Measurements from ENCODE around the gene SLC2A14.
"Not testable (repeated sequence)": the region's sequence is repeated elsewhere in the genome, so short reads cannot be mapped to it uniquely, and the experiment has no call there.

The SLC2A14 gene

DNA sequence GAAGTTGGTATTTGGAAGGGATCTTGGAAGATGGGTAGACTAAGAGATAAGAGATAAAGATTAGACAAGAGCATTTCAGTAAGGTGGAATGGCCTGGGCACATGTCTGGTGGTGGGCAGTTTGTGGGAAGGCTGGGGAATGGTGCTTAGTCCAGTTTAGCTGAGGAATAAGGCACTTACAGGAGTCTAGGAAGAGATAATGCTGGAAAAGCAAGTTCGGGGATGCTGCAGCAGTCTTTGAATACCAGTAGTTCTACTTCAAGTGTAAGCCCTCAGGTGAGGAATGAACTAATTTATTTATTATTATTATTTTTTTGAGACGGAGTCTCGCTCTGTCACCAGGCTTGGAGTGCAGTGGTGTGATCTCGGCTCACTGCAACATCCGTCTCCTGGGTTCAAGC, 22.6 kb downstream of the SLC2A14 start:
- not testable (repeated sequence) for H3K4me1 ChIP-seq (ENCODE audit: control insufficient read depth in 1 of 2, insufficient read depth in 2 of 2, low read length in 2 of 2)

DNA sequence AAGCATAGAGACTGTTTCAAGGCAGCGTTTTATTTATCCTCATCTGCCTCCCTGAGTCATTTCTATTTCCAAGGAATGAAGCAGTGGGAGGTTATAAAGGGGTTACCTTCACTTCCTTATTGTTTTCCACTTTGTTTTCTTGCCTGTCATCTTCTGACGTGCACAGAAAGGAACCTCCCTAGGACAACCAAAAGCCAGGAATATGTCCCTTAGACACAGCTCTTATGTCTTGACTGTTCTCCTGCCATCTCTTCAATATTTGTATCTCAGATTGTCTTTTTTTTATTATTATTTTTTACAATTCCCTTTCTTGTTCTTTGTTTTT, 24.7 kb downstream of the SLC2A14 start:
- not testable (repeated sequence) for H3K9me3 ChIP-seq (ENCODE audit: control insufficient read depth in 1 of 2, low read length in 2 of 2); H3K4me1 ChIP-seq (ENCODE audit: control insufficient read depth in 1 of 2, insufficient read depth in 2 of 2, low read length in 2 of 2); H3K27ac ChIP-seq (ENCODE audit: low read depth, low read length); H3K4me3 ChIP-seq (ENCODE audit: low read depth in 1 of 2, low read length in 2 of 2); H3K9ac ChIP-seq (ENCODE audit: low read depth in 1 of 2, low read length in 2 of 2); H3K36me3 ChIP-seq (ENCODE audit: control insufficient read depth in 1 of 2, insufficient read depth in 2 of 2, low read length in 2 of 2); H3K27me3 ChIP-seq (ENCODE audit: control insufficient read depth in 1 of 2, insufficient read depth in 2 of 2, low read length in 2 of 2)

More for the DNA sequence above, 22.6 kb downstream of the SLC2A14 start:
- H3K27me3 ChIP-seq (ENCODE audit: control insufficient read depth in 1 of 2, insufficient read depth in 2 of 2, low read length in 2 of 2); H3K9me3 ChIP-seq (ENCODE audit: control insufficient read depth in 1 of 2, low read length in 2 of 2); H3K9ac ChIP-seq (ENCODE audit: low read depth in 1 of 2, low read length in 2 of 2); H3K4me3 ChIP-seq (ENCODE audit: low read depth in 1 of 2, low read length in 2 of 2); H3K36me3 ChIP-seq (ENCODE audit: control insufficient read depth in 1 of 2, insufficient read depth in 2 of 2, low read length in 2 of 2); H3K27ac ChIP-seq (ENCODE audit: low read depth, low read length): not testable (repeated sequence)

DNA sequence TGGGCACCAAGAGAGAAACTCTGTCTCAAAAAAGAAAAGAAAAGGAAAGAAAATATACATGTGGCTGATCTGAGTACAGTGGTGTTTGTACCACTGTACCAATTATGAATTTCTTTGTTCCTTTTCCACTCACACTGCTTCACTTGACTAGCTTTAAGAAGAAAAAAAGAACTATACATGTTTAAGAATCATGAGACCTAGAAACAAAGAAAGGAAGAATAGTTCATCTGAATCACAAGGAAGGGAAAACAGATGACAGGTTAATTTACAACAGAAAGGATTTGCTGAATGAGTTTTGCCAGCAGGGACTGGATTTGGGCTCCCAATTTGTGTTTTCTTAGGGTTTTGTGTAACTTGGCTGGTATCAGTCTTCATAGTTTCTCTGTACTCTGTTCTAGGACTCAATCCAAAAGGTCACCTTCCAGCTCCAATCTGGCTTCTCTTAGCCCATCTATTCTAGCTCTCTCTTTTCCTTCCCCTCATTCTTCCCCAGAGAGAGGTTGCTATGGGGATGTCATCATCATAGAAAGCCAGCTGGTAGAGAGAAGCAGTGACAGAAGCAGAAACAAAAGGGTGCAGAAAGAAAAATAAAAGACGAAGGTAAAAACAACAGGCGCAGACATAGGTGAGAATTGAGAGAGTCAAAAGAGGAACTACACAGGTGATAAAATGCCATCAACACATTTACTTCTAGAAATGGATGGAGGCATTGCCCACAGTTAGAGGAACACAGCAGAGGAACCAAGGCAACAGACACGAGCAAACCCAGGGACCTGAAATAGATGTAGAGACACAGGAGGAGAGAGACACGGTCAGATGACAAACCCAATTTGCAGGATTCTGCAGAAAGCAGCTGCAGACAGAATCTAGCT, 25.3 kb downstream of the SLC2A14 start:
- not testable (repeated sequence) for H3K9ac ChIP-seq (ENCODE audit: low read depth in 1 of 2, low read length in 2 of 2); H3K4me3 ChIP-seq (ENCODE audit: low read depth in 1 of 2, low read length in 2 of 2); H3K27ac ChIP-seq (ENCODE audit: low read depth, low read length); H3K36me3 ChIP-seq (ENCODE audit: control insufficient read depth in 1 of 2, insufficient read depth in 2 of 2, low read length in 2 of 2); H3K4me1 ChIP-seq (ENCODE audit: control insufficient read depth in 1 of 2, insufficient read depth in 2 of 2, low read length in 2 of 2); H3K9me3 ChIP-seq (ENCODE audit: control insufficient read depth in 1 of 2, low read length in 2 of 2); H3K27me3 ChIP-seq (ENCODE audit: control insufficient read depth in 1 of 2, insufficient read depth in 2 of 2, low read length in 2 of 2)

DNA sequence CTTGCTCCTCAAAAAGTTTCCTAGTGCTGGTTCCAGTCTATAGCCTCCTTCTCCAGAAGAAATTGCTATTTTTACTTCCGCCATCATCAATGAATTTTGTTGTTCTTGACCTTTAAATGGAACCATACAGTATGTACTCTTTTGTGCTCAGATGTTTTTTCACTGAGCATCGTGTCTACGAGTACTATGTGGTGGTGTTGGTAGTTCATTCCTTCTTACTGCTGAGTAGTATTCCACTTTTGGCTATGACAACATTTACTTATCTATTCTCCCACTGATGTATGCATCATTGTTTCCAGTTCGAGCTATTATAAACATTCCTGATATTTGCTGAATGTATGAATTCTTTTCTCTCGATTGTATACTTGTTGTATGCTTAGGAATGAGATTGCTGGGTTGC, 28.6 kb downstream of the SLC2A14 start:
- H3K4me1 ChIP-seq (ENCODE audit: control insufficient read depth in 1 of 2, insufficient read depth in 2 of 2, low read length in 2 of 2) = no peaks in the 10 kb centered on the region
- no peaks in the 10 kb centered on the region for H3K27me3 ChIP-seq (ENCODE audit: control insufficient read depth in 1 of 2, insufficient read depth in 2 of 2, low read length in 2 of 2)
- no peak overlapping the region for H3K4me3 ChIP-seq (ENCODE audit: low read depth in 1 of 2, low read length in 2 of 2)
- no peaks in the 10 kb centered on the region for H3K9me3 ChIP-seq (ENCODE audit: control insufficient read depth in 1 of 2, low read length in 2 of 2)
- H3K27ac ChIP-seq (ENCODE audit: low read depth, low read length) = no peak overlapping the region
- H3K9ac ChIP-seq (ENCODE audit: low read depth in 1 of 2, low read length in 2 of 2) = no peak overlapping the region
- H3K36me3 ChIP-seq (ENCODE audit: control insufficient read depth in 1 of 2, insufficient read depth in 2 of 2, low read length in 2 of 2) = no peaks in the 10 kb centered on the region

DNA sequence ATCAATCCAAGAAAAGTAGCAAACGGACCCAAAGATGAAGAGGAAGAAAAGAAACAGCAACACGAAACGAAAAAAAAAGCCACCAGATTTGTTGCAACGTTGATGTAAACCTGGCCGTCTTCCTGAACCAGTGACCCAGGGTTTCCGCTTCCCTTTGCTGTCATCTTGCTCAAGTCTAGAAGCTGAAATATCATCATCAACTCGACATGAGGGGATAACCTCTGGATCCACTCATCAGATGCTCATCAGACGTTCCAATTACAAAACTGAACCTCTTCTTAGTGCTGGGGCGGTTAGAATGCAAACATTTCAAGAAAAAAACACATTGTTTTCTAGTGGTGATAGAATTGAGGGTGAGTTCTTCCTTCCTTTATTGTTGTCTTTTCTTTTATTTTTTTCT, 29.1 kb downstream of the SLC2A14 start:
- not testable (repeated sequence) for H3K9ac ChIP-seq (ENCODE audit: low read depth in 1 of 2, low read length in 2 of 2); H3K9me3 ChIP-seq (ENCODE audit: control insufficient read depth in 1 of 2, low read length in 2 of 2); H3K4me3 ChIP-seq (ENCODE audit: low read depth in 1 of 2, low read length in 2 of 2); H3K27me3 ChIP-seq (ENCODE audit: control insufficient read depth in 1 of 2, insufficient read depth in 2 of 2, low read length in 2 of 2); H3K27ac ChIP-seq (ENCODE audit: low read depth, low read length); H3K4me1 ChIP-seq (ENCODE audit: control insufficient read depth in 1 of 2, insufficient read depth in 2 of 2, low read length in 2 of 2); H3K36me3 ChIP-seq (ENCODE audit: control insufficient read depth in 1 of 2, insufficient read depth in 2 of 2, low read length in 2 of 2)

DNA sequence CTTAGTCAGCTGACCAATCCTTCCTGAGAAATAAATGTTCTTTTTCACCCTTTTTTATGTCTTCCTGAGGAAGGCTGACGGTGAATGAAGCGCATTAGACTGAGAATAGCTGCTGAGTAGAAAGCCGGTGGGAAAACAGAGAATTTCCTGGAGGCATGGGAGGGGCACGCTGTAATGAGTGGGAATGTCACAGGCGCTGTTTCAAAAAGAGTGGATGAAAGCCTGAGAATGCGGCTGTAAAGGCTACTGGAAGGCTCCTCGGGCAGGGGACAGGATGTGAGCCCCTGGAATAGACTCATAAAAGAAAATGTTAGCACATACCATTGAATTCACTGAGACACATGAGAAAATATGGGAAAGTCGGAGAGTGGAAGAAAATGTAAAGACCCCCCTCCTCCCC, 29.6 kb downstream of the SLC2A14 start:
- not testable (repeated sequence) for H3K27ac ChIP-seq (ENCODE audit: low read depth, low read length); H3K4me1 ChIP-seq (ENCODE audit: control insufficient read depth in 1 of 2, insufficient read depth in 2 of 2, low read length in 2 of 2); H3K27me3 ChIP-seq (ENCODE audit: control insufficient read depth in 1 of 2, insufficient read depth in 2 of 2, low read length in 2 of 2); H3K9me3 ChIP-seq (ENCODE audit: control insufficient read depth in 1 of 2, low read length in 2 of 2); H3K9ac ChIP-seq (ENCODE audit: low read depth in 1 of 2, low read length in 2 of 2); H3K36me3 ChIP-seq (ENCODE audit: control insufficient read depth in 1 of 2, insufficient read depth in 2 of 2, low read length in 2 of 2); H3K4me3 ChIP-seq (ENCODE audit: low read depth in 1 of 2, low read length in 2 of 2)

DNA sequence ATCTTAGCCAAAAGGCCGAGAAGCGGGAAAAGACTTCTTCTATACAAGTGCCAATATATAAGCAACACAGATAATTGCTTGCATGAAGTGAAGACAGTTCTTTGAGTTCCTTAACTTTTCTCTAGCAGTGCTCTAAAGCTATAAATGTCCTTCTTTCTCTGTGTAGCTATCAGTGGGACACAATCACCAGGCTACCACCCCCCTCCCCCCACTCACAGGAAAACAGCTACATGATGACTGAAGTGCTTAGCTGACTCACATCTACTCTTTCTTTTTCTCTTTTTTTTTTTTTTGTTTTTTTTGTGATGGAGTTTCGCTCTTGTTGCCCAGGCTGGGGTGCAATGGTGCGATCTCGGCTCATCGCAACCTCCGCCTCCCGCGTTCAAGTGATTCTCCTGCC, 30.3 kb downstream of the SLC2A14 start:
- not testable (repeated sequence) for H3K27ac ChIP-seq (ENCODE audit: low read depth, low read length); H3K9ac ChIP-seq (ENCODE audit: low read depth in 1 of 2, low read length in 2 of 2); H3K4me1 ChIP-seq (ENCODE audit: control insufficient read depth in 1 of 2, insufficient read depth in 2 of 2, low read length in 2 of 2); H3K4me3 ChIP-seq (ENCODE audit: low read depth in 1 of 2, low read length in 2 of 2); H3K36me3 ChIP-seq (ENCODE audit: control insufficient read depth in 1 of 2, insufficient read depth in 2 of 2, low read length in 2 of 2); H3K9me3 ChIP-seq (ENCODE audit: control insufficient read depth in 1 of 2, low read length in 2 of 2); H3K27me3 ChIP-seq (ENCODE audit: control insufficient read depth in 1 of 2, insufficient read depth in 2 of 2, low read length in 2 of 2)

DNA sequence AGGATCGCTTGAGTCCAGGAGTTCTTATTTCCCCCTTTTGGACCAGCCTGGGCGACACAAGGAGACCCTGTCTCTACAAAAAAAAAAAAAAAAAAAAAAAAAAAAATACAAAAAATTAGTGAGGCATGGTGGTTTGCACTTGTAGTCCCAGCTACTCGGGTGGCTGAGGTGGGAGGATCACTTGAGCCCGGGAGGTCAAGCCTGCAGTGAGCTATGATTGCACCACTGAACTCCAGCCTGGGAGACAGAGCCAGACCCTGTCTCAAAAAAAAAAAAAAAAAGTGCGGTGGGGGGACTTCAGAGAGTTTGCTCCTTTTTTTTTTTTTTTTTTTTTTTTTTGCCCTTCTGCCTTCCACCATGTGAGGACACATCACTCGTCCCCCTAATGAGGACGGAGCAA, 32.9 kb downstream of the SLC2A14 start:
- not testable (repeated sequence) for H3K27me3 ChIP-seq (ENCODE audit: control insufficient read depth in 1 of 2, insufficient read depth in 2 of 2, low read length in 2 of 2); H3K27ac ChIP-seq (ENCODE audit: low read depth, low read length); H3K4me1 ChIP-seq (ENCODE audit: control insufficient read depth in 1 of 2, insufficient read depth in 2 of 2, low read length in 2 of 2); H3K9ac ChIP-seq (ENCODE audit: low read depth in 1 of 2, low read length in 2 of 2); H3K36me3 ChIP-seq (ENCODE audit: control insufficient read depth in 1 of 2, insufficient read depth in 2 of 2, low read length in 2 of 2); H3K9me3 ChIP-seq (ENCODE audit: control insufficient read depth in 1 of 2, low read length in 2 of 2); H3K4me3 ChIP-seq (ENCODE audit: low read depth in 1 of 2, low read length in 2 of 2)

DNA sequence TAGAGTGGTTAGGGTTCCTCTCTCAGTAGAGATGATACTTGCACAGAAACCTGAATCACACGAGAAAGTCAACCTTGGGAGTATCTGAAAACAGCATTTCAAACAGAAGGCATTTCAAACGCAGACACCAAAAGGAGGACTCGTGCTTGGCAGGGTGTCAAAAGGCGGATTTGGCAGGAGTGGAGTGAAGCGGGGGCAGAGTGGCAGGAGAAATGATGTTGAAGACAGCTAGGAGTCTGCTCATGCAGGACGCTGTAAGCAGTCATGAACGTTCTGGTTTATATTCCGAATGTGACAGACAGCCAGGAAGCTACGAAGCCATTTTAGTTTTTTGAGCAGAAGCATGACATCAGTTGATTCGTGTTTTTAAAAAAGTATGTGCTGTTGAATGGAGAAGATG, 33.5 kb downstream of the SLC2A14 start:
- not testable (repeated sequence) for H3K27me3 ChIP-seq (ENCODE audit: control insufficient read depth in 1 of 2, insufficient read depth in 2 of 2, low read length in 2 of 2); H3K9ac ChIP-seq (ENCODE audit: low read depth in 1 of 2, low read length in 2 of 2); H3K4me3 ChIP-seq (ENCODE audit: low read depth in 1 of 2, low read length in 2 of 2); H3K9me3 ChIP-seq (ENCODE audit: control insufficient read depth in 1 of 2, low read length in 2 of 2); H3K27ac ChIP-seq (ENCODE audit: low read depth, low read length); H3K36me3 ChIP-seq (ENCODE audit: control insufficient read depth in 1 of 2, insufficient read depth in 2 of 2, low read length in 2 of 2); H3K4me1 ChIP-seq (ENCODE audit: control insufficient read depth in 1 of 2, insufficient read depth in 2 of 2, low read length in 2 of 2)

DNA sequence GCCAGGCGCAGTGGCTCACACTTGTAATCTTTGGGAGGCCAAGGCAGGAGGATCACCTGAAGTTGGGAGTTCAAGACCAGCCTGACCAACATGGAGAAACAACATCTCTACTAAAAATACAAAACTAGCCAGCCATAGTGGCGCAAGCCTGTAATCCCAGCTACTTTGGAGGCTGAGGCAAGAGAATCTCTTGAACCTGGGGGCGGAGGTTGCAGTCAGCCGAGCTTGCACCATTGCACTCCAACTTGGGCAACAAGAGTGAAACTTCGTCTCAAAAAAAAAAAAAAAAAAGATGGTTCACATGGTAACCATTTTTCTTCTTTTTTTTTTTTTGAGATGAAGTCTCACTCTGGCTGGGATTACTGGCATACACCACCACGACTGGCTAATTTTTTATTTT, 35.3 kb downstream of the SLC2A14 start:
- Histone ChIP-seq H3K27ac (ENCODE audit: low read depth, low read length) (no peak overlapping the region), H3K4me1 (ENCODE audit: control insufficient read depth in 1 of 2, insufficient read depth in 2 of 2, low read length in 2 of 2) (no peaks in the 10 kb centered on the region), H3K9ac (ENCODE audit: low read depth in 1 of 2, low read length in 2 of 2) (no peak overlapping the region), H3K27me3 (ENCODE audit: control insufficient read depth in 1 of 2, insufficient read depth in 2 of 2, low read length in 2 of 2) (no peaks in the 10 kb centered on the region), H3K9me3 (ENCODE audit: control insufficient read depth in 1 of 2, low read length in 2 of 2) (no peaks in the 10 kb centered on the region), H3K36me3 (ENCODE audit: control insufficient read depth in 1 of 2, insufficient read depth in 2 of 2, low read length in 2 of 2) (no peaks in the 10 kb centered on the region), H3K4me3 (ENCODE audit: low read depth in 1 of 2, low read length in 2 of 2) (no peak overlapping the region)

DNA sequence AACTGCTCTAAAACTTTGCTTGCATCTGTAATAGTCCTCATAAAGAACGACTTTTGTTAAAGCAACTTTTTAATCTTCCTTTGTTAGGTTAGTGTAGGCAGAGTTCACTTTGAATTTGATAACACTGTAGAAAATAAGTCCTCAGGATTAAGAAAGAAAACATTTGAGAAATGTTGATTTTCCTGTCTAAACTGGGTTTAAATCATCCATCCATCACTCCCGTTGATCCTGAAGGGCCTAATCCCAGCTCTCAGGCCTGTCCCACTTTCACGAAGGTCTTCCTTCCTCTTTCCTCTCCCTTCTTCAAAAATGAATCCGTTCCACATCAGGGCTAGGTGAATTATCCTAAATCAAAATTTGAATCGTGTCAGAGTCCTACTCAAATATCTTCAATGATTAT, 36.9 kb downstream of the SLC2A14 start:
- Histone ChIP-seq H3K27me3 (ENCODE audit: control insufficient read depth in 1 of 2, insufficient read depth in 2 of 2, low read length in 2 of 2) (no peaks in the 10 kb centered on the region), H3K36me3 (ENCODE audit: control insufficient read depth in 1 of 2, insufficient read depth in 2 of 2, low read length in 2 of 2) (no peaks in the 10 kb centered on the region), H3K4me1 (ENCODE audit: control insufficient read depth in 1 of 2, insufficient read depth in 2 of 2, low read length in 2 of 2) (no peaks in the 10 kb centered on the region), H3K9ac (ENCODE audit: low read depth in 1 of 2, low read length in 2 of 2) (no peak overlapping the region), H3K27ac (ENCODE audit: low read depth, low read length) (no peak overlapping the region), H3K9me3 (ENCODE audit: control insufficient read depth in 1 of 2, low read length in 2 of 2) (no peaks in the 10 kb centered on the region), H3K4me3 (ENCODE audit: low read depth in 1 of 2, low read length in 2 of 2) (no peak overlapping the region)
